Measurements from ENCODE around the gene HMGN1.

HMGN1 gene

DNA sequence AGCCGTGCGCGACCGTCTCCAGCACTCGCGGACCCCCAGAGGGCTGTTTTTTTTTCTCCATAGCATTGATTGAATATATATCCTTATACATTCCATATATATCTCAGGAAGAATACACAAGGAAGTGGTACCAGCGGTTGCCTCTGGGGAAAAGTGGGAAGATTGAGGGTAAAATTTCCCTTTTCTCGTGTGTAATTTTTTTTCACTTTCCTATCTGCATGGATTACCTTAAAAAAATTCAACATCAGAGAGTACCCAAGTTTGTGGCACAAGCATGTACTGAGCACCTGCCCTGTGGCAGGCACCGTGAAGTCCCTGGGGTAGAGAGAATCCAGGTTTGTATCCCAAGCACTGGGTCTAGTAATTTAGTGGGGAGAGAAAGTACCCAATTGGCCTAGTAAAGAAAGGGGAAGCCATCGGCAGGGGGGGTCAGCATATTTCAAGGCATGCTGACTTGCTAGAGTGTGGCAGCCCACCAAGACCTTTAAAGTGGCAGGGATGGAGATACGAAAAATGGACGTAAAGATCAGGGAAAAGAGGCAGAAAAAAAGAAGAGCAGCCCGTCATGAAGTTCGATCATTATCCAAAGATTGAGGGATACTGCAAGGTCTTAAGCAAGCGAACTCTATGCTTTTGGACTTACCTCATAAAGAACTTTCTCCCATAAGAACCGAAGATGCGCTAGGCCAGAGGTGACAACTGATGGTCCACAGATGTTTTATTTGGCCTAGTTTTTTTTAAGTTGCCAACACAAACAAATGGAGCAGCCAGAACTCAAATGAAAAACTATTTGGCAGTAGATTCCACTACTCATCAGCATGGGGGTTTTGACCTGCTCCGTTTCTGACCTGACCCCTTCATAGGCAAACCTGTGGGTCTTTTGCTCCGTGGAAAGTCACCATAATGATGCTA, 1.5 kb upstream of the HMGN1 start:
- Histone ChIP-seq H3K4me3 (peak overlapping the region; percentile 93), H3K27ac (peak overlapping the region in 1 of 2 donors; percentile 98)
- no peak for DNase-seq (ENCODE audit: low spot score)
- TF ChIP-seq, protein P1, sequence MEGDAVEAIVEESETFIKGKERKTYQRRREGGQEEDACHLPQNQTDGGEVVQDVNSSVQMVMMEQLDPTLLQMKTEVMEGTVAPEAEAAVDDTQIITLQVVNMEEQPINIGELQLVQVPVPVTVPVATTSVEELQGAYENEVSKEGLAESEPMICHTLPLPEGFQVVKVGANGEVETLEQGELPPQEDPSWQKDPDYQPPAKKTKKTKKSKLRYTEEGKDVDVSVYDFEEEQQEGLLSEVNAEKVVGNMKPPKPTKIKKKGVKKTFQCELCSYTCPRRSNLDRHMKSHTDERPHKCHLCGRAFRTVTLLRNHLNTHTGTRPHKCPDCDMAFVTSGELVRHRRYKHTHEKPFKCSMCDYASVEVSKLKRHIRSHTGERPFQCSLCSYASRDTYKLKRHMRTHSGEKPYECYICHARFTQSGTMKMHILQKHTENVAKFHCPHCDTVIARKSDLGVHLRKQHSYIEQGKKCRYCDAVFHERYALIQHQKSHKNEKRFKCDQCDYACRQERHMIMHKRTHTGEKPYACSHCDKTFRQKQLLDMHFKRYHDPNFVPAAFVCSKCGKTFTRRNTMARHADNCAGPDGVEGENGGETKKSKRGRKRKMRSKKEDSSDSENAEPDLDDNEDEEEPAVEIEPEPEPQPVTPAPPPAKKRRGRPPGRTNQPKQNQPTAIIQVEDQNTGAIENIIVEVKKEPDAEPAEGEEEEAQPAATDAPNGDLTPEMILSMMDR (IDR thresholded peaks at IDR 0.05): no peak

DNA sequence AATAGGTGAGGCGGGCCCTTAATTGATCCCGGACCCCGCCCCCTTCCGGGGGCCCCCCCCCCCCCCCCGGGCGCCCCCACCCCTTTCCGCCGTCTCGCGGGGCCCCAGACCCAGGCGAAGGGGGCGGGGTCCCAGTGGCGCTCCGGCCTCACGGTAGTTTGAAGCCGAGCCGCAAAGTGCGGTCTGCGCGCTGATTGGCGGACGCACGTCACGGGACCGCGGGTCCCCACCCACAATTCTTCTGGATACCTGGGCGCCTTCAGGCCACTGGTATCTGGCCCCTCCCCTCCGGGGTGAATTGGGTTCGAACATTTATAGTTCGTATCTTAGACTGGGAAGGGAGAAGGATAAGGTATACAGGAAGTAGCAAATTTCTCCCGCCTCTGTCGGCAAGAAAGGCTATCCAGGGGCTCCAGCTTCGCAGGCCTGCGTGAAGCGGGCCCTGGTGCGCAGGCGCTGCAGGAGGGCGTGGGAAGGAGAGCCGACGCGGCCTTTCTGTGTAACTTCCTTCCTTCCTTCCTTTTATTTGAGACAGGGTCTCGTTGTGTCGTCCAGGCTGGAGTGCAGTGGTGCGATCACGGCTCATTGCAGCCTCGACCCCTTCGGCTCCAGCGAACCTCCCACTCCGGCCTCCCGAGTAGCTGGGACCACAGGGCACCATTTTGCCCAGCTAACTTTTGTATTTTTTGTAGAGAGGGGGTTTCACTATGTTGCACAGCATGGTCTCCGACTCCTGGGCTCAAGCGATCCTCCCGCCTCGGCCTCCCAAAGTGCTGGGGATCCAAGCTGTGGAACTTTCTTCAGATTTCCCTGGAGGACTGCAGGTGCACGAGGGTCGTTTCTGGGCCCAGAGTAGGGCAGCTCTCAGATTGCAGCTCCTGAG, 564 bp upstream of the HMGN1 start:
- Histone ChIP-seq H3K4me3 (peak overlapping the region; percentile 93), H3K27ac (peak overlapping the region; percentile 88 to 98)
- TF ChIP-seq, protein P1 (IDR thresholded peaks at IDR 0.05): no peak
- peak; percentile 94 for DNase-seq (ENCODE audit: low spot score)

DNA sequence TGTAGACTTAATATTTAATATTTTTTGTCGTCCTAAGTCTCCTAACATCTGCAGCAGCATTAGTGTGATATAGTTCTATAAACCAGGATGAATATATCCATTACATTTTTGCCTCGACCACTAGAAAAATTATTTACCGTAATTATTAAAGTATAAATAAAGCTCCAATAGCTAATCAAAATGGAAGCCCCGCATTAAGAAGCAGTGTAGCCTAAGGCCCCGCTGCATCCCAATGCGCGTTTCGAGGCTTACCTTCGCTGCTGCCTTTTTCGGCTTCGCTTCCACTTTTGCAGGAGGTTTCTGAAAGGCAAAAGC, 891 bp downstream of the HMGN1 start:
- DNase-seq (ENCODE audit: low spot score): no peak
- H3K27ac ChIP-seq: peak overlapping the region; percentile 88 to 98
- peak overlapping the region; percentile 93 for H3K4me3 ChIP-seq
- TF ChIP-seq, protein P1 (IDR thresholded peaks at IDR 0.05): no peak

DNA sequence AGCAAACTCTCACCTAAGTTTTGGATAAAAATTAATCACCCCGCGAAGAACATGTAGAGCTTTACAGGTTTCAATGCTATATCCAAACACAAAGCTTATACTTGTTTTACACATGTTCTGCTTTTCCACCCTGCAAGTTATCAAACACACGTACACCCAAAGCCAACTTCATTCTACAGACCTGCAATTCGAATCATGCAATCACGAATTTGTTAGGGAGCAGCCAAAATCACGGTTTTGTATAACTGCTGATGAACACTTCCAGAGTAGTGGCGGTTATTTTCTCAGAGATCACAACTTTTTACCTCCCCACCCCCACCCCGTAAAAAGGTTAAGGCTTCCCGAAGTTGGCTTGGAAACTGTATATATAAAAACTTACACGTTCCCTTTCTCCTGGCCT, 1.4 kb downstream of the HMGN1 start:
- no peak for DNase-seq (ENCODE audit: low spot score)
- H3K27ac ChIP-seq: no peak overlapping the region
- H3K4me3 ChIP-seq: peak overlapping the region; percentile 93
- TF ChIP-seq, protein P1 (IDR thresholded peaks at IDR 0.05): no peak

DNA sequence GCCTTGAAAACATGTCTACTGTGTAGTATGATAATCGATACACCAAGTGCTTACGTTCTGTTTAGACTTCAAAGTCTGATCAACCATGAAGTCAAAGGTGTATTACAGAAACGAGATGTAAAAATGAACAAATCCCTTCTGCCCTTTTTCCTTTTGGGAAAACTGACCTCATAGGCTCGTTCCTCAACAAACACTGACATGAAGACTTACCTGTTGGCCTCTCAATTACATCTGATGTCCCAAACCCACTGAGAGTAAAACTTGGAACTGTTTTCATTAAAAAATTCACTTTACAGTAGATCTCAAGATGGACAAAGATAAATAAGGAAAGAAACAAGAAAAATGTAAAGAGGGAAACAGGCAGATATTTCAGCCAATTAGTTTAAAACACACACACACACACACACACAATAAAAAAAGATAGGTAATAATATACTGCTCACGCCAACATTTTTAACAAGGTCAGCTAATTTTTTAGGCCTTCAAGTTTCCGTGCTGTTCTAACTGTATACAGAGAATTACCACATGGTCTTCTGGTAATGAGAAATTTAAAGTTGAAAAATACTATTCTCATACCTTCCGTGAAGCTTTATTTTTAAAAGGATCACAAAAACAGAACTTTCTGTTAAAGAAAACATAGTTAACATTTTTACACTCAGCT, 2.1 kb downstream of the HMGN1 start:
- no peak overlapping the region for H3K4me3 ChIP-seq
- H3K27ac ChIP-seq: no peak overlapping the region
- no peak for DNase-seq (ENCODE audit: low spot score)
- TF ChIP-seq, protein P1 (IDR thresholded peaks at IDR 0.05): no peak

DNA sequence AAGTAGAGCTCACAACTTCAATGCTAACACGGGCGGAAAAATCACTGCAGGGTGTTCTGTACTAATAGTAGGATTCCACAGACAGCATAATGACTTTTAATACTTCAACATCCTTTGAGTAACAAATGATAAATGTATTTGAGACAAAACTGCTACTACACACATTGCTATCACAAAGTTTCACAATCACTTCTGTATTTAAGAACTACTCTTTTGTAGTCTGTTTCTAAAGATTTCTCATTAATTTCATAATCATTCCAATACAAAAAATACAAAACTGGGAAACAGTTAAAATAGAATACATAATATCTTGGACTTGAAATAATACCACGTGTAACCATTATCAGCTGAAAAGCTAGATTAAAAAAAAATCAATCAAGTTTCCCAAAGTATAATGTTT, 2.7 kb downstream of the HMGN1 start:
- Histone ChIP-seq H3K27ac (no peak overlapping the region), H3K4me3 (no peak overlapping the region)
- no peak for DNase-seq (ENCODE audit: low spot score)
- TF ChIP-seq, protein P1 (IDR thresholded peaks at IDR 0.05): no peak

Measured in coronary artery (tissue), 2 donors.